H1 (cell line): ENCODE measurements around the gene SEL1L2. TPM values are rescaled to one million over a fixed set of nuclear protein-coding genes. Genes with fewer than 3 reads are reported as not detected.

ENCODE experiments used
- CBX8 ChIP-seq: fragments of 300-800, 300-1000 bp; sonication (generic); IDR thresholded peaks from 2 replicates; pipeline ENCODE4 v1.7.1; 2016; ENCODE audit warnings: low read depth, low read length, borderline replicate concordance
- CREB1 ChIP-seq: IDR thresholded peaks from 2 replicates; pipeline ENCODE4 v1.6.1; 2012; ENCODE audit warnings: inconsistent platforms
- polyA plus RNA-seq, 7 experiments: library from polyadenylated mRNA; depleted of rRNA in 3 of 7; stranded (reverse) in 5 of 7; unstranded in 2 of 7; fragments of >200 nt in 5 of 7; fragments of 200-250 nt in 2 of 7; gene quantifications; 1 replicate in 5 of 7; 2 replicates in 1 of 7; 4 replicates in 1 of 7; pipeline versions ENCODE4 v1.2.1 to v1.2.3, GENCODE V29; 2011 to 2013; ENCODE audit warnings: missing spikeins in 2 of 7, mixed read lengths in 2 of 7
- total RNA-seq: library from RNA; stranded (reverse); fragmentation: NEBNext Ultra II Directional; extraction: Animal tissue kit (Norgen Biotek cat#: 25700); gene quantifications from 2 replicates; pipeline ENCODE4 v1.2.1, GENCODE V29; 2021

Gene SEL1L2
- total and polyA plus RNA-seq, 2 of the 8 experiments (the other 6 are each of a cell fraction or from before 2014, with no cell fraction given): not detected

GRCh38 chr20:13936781-13937576 is 53.4 kb downstream of the SEL1L2 start (continued):
- no peak for TF ChIP-seq CBX8
- TF ChIP-seq CREB1: no peak
- TF ChIP-seq, all 59 proteins: peak for 0
